H1 (cell line): ENCODE measurements around the gene ARHGAP35. TPM values are rescaled to one million over a fixed set of nuclear protein-coding genes. Genes with fewer than 3 reads are reported as not detected.

Source experiments
- CTCF ChIA-PET: fragments of 300-600 bp; sonication (Branson Sonifier 250); formaldehyde crosslinking; loops from one replicate; lab custom pipeline; 2021; ENCODE audit not compliant: partially characterized antibody; lab: Charles Lee
- POLR2A ChIA-PET: fragments of 300-600 bp; sonication (Branson Sonifier 250); formaldehyde crosslinking; loops from one replicate; lab custom pipeline; 2021; ENCODE audit warnings: inconsistent platforms; ENCODE audit not compliant: partially characterized antibody; lab: Charles Lee
- DNase-seq, 2 experiments: peaks; one replicate each; pipeline versions ENCODE4 v3.0.0 to v3.0.0-alpha.2; 2010 to 2022; ENCODE audit warnings: low spot score in 2 of 2, low read depth in 1 of 2, mixed read lengths in 1 of 2
- FAIRE-seq: peaks from 2 replicates; lab custom pipeline; 2011; peaks lifted over from hg19 to GRCh38; lab: Jason Lieb, UNC
- H2AFZ ChIP-seq: 2 replicates; pipeline ENCODE4 v1.8.1; 2012; ENCODE audit warnings: low read length, inconsistent platforms
- H2AK5ac ChIP-seq: 2 replicates; pipeline ENCODE4 v1.6.1; 2013; ENCODE audit warnings: low read depth, low read length
- H2BK120ac ChIP-seq: replicated peaks from 2 replicates; pipeline ENCODE3; 2013; ENCODE audit warnings: low read depth, low read length, inconsistent platforms
- H2BK12ac ChIP-seq: 2 replicates; pipeline ENCODE4 v1.6.1; 2013; ENCODE audit warnings: low read depth, low read length
- H2BK15ac ChIP-seq: 2 replicates; pipeline ENCODE4 v1.6.1; 2013; ENCODE audit warnings: low read length
- H2BK20ac ChIP-seq: 2 replicates; pipeline ENCODE4 v1.6.1; 2013; ENCODE audit warnings: low read length
- H2BK5ac ChIP-seq: 2 replicates; pipeline ENCODE4 v1.6.1; 2013; ENCODE audit warnings: low read depth, low read length
- H3K14ac ChIP-seq: 2 replicates; pipeline ENCODE4 v1.6.1; 2013; ENCODE audit warnings: inconsistent platforms; ENCODE audit not compliant: insufficient read length
- H3K18ac ChIP-seq: 2 replicates; pipeline ENCODE4 v1.6.1; 2013; ENCODE audit warnings: low read length; ENCODE audit errors: extremely low read depth
- H3K23ac ChIP-seq: 2 replicates; pipeline ENCODE4 v1.6.1; 2013; ENCODE audit warnings: inconsistent platforms; ENCODE audit not compliant: insufficient read length
- H3K23me2 ChIP-seq: 2 replicates; pipeline ENCODE4 v1.6.1; 2013; ENCODE audit warnings: low read depth, low read length
- H3K27ac ChIP-seq: 2 replicates; pipeline ENCODE4 v1.6.1; 2011; ENCODE audit warnings: low read depth, low read length, inconsistent platforms
- H3K27me3 ChIP-seq, 4 experiments: replicated peaks in 1 of 4; 1 replicate in 1 of 4; 2 replicates in 3 of 4; pipeline versions ENCODE4 v1.6.1 to v1.8.1; 2011 to 2013; ENCODE audit warnings: low read length in 3 of 4, mild to moderate bottlenecking in 3 of 4, inconsistent platforms in 2 of 4, mixed read lengths in 2 of 4, moderate library complexity in 1 of 4; ENCODE audit not compliant: control insufficient read depth in 3 of 4, insufficient read depth in 3 of 4; ENCODE audit errors: extremely low read depth in 1 of 4
- H3K36me3 ChIP-seq, 4 experiments: 2 replicates each; pipeline versions ENCODE4 v1.6.1 to v1.8.1; 2011 to 2013; ENCODE audit warnings: mild to moderate bottlenecking in 4 of 4, low read length in 3 of 4, moderate library complexity in 2 of 4, control low read depth in 1 of 4, inconsistent platforms in 1 of 4; ENCODE audit not compliant: insufficient read depth in 4 of 4, control insufficient read depth in 2 of 4
- H3K4ac ChIP-seq: replicated peaks from 2 replicates; pipeline ENCODE3; 2013; ENCODE audit warnings: low read length, low read depth, mixed read lengths, inconsistent platforms; ENCODE audit not compliant: insufficient read length
- H3K4me1 ChIP-seq, 4 experiments: replicated peaks in 1 of 4; 1 replicate in 1 of 4; 2 replicates in 3 of 4; pipeline versions ENCODE4 v1.6.1 to v1.8.1; 2011 to 2013; ENCODE audit warnings: low read length in 3 of 4, inconsistent platforms in 2 of 4, mixed read lengths in 1 of 4; ENCODE audit not compliant: insufficient read depth in 4 of 4, control insufficient read depth in 3 of 4
- H3K4me2 ChIP-seq, 2 experiments: 2 replicates each; pipeline versions ENCODE4 v1.6.1 to v1.8.1; 2011 to 2013; ENCODE audit warnings: low read depth in 2 of 2, low read length in 2 of 2, control low read depth in 1 of 2, inconsistent platforms in 1 of 2, mild to moderate bottlenecking in 1 of 2; ENCODE audit not compliant: insufficient read depth in 1 of 2
- H3K4me3 ChIP-seq, 4 experiments: fragments of 200-600, 300-600 bp in 1 of 4; sonication (generic), shearing (Covaris generic), sonication (Bioruptor Twin) in 1 of 4; 2 replicates each; pipeline versions ENCODE4 v1.5.1 to v1.8.1; 2011 to 2016; ENCODE audit warnings: low read length in 4 of 4, low read depth in 3 of 4, control low read depth in 2 of 4, inconsistent platforms in 2 of 4, mild to moderate bottlenecking in 2 of 4, mixed read lengths in 1 of 4, moderate library complexity in 1 of 4; ENCODE audit not compliant: insufficient read depth in 2 of 4; ENCODE audit errors: extremely low read depth in 1 of 4
- H3K56ac ChIP-seq: replicated peaks from 2 replicates; pipeline ENCODE3; 2013; ENCODE audit warnings: low read depth, mild to moderate bottlenecking, mixed read lengths, low read length, inconsistent platforms; ENCODE audit not compliant: insufficient read length
- H3K79me1 ChIP-seq: 2 replicates; pipeline ENCODE4 v1.6.1; 2013; ENCODE audit warnings: low read depth, low read length, control low read depth
- H3K79me2 ChIP-seq, 2 experiments: 2 replicates each; pipeline versions ENCODE4 v1.6.1 to v1.8.1; 2012 to 2013; ENCODE audit warnings: low read length in 2 of 2, mild to moderate bottlenecking in 2 of 2, inconsistent platforms in 1 of 2; ENCODE audit not compliant: insufficient read depth in 2 of 2, control insufficient read depth in 1 of 2
- H3K9ac ChIP-seq, 4 experiments: replicated peaks in 1 of 4; 1 replicate in 1 of 4; 2 replicates in 3 of 4; pipeline versions ENCODE4 v1.6.1 to v1.8.1; 2011 to 2013; ENCODE audit warnings: low read depth in 3 of 4, low read length in 3 of 4, control low read depth in 2 of 4, mild to moderate bottlenecking in 2 of 4, moderate library complexity in 2 of 4, inconsistent platforms in 1 of 4; ENCODE audit errors: extremely low read depth in 1 of 4
- H3K9me3 ChIP-seq, 2 experiments: 2 replicates each; pipeline versions ENCODE4 v1.6.1 to v1.8.1; 2012 to 2013; ENCODE audit warnings: mild to moderate bottlenecking in 2 of 2, moderate library complexity in 2 of 2, control low read depth in 1 of 2, inconsistent platforms in 1 of 2, low read depth in 1 of 2, low read length in 1 of 2, mixed read lengths in 1 of 2; ENCODE audit not compliant: insufficient read depth in 2 of 2
- H4K20me1 ChIP-seq, 2 experiments: replicated peaks in 1 of 2; 2 replicates each; pipeline versions ENCODE3 to v1.8.1; 2011 to 2013; ENCODE audit warnings: inconsistent platforms in 2 of 2, low read length in 2 of 2, mild to moderate bottlenecking in 1 of 2; ENCODE audit not compliant: insufficient read depth in 2 of 2, control insufficient read depth in 1 of 2
- H4K5ac ChIP-seq: 2 replicates; pipeline ENCODE4 v1.6.1; 2013; ENCODE audit warnings: low read length, low read depth, mixed read lengths, inconsistent platforms; ENCODE audit not compliant: insufficient read length
- H4K8ac ChIP-seq: 2 replicates; pipeline ENCODE4 v1.8.0; 2013; ENCODE audit warnings: mild to moderate bottlenecking, moderate library complexity, low read length, inconsistent platforms; ENCODE audit not compliant: insufficient read depth; ENCODE audit errors: extremely low read depth
- H4K91ac ChIP-seq: replicated peaks from 2 replicates; pipeline ENCODE3; 2013; ENCODE audit warnings: low read length, mixed read lengths, inconsistent platforms; ENCODE audit not compliant: insufficient read length
- CEBPB ChIP-seq: IDR thresholded peaks from 2 replicates; pipeline ENCODE4 v1.6.1; 2012; ENCODE audit warnings: low read depth, low read length
- CTBP2 ChIP-seq: IDR thresholded peaks from 2 replicates; pipeline ENCODE4 v1.7.0; 2011; ENCODE audit warnings: borderline replicate concordance, mild to moderate bottlenecking, moderate library complexity, mixed read lengths, low read length; ENCODE audit not compliant: insufficient read depth, insufficient read length
- EP300 ChIP-seq, 2 experiments: IDR thresholded peaks; 1 replicate in 1 of 2; 2 replicates in 1 of 2; pipeline ENCODE4 v1.6.1; 2011 to 2012; ENCODE audit warnings: low read depth in 2 of 2, low read length in 2 of 2, mild to moderate bottlenecking in 2 of 2, borderline replicate concordance in 1 of 2, inconsistent platforms in 1 of 2, moderate library complexity in 1 of 2
- GTF2F1 ChIP-seq: IDR thresholded peaks from 2 replicates; pipeline ENCODE4 v1.6.1; 2012; ENCODE audit warnings: low read depth, low read length, improper control_type of control experiment, borderline replicate concordance
- HDAC2 ChIP-seq, 2 experiments: fragments of 300-600 bp in 1 of 2; sonication (generic) in 1 of 2; IDR thresholded peaks; 2 replicates each; pipeline ENCODE4 v1.6.1; 2011 to 2012; ENCODE audit warnings: low read depth in 2 of 2, low read length in 2 of 2, mild to moderate bottlenecking in 2 of 2, moderate library complexity in 2 of 2, borderline replicate concordance in 1 of 2, inconsistent platforms in 1 of 2
- KDM1A ChIP-seq: fragments of 200-600, 300-600 bp; sonication (generic); IDR thresholded peaks from 2 replicates; pipeline ENCODE4 v1.7.1; 2016; ENCODE audit warnings: mild to moderate bottlenecking, low read length, borderline replicate concordance
- NRF1 ChIP-seq: IDR thresholded peaks from 2 replicates; pipeline ENCODE4 v1.6.1; 2011; ENCODE audit warnings: mild to moderate bottlenecking, low read depth, low read length, improper control_type of control experiment
- RAD21 ChIP-seq, 2 experiments: IDR thresholded peaks in 1 of 2; conservative IDR thresholded peaks in 1 of 2; 2 replicates each; pipeline ENCODE4 v1.6.1; 2011; ENCODE audit warnings: low read depth in 2 of 2, low read length in 2 of 2, improper control_type of control experiment in 1 of 2, inconsistent platforms in 1 of 2, mild to moderate bottlenecking in 1 of 2, moderate library complexity in 1 of 2
- RBBP5 ChIP-seq: IDR thresholded peaks from 2 replicates; pipeline ENCODE4 v1.7.1; 2012; ENCODE audit warnings: low read depth, mild to moderate bottlenecking, inconsistent platforms, low read length, moderate library complexity, borderline replicate concordance
- RFX5 ChIP-seq: IDR thresholded peaks from 2 replicates; pipeline ENCODE4 v1.6.1; 2011; ENCODE audit warnings: low read depth, low read length, improper control_type of control experiment, borderline replicate concordance
- SAP30 ChIP-seq: fragments of 300-600 bp; sonication (generic); IDR thresholded peaks from 2 replicates; pipeline ENCODE4 v1.7.1; 2012; ENCODE audit warnings: low read length, moderate library complexity, mild to moderate bottlenecking, inconsistent platforms; ENCODE audit not compliant: insufficient read depth, insufficient replicate concordance
- WGBS, 2 experiments: shearing (Covaris generic) in 1 of 2; methylation state at CpG; one replicate each; pipeline versions ENCODE4 v1.1.6 to v1.1.7; 2013 to 2015; ENCODE audit warnings: low lambda C conversion rate in 2 of 2, mixed read lengths in 2 of 2, inconsistent platforms in 1 of 2, low coverage in 1 of 2, missing lambda C conversion rate in 1 of 2; ENCODE audit not compliant: insufficient replicate concordance in 2 of 2, insufficient coverage in 1 of 2, insufficient read length in 1 of 2; ENCODE audit errors: extremely low coverage in 1 of 2, missing lambda C conversion rate in 1 of 2; 5-methylcytosine and 5-hydroxymethylcytosine counted together
- polyA plus RNA-seq, 7 experiments: library from polyadenylated mRNA; depleted of rRNA in 3 of 7; stranded (reverse) in 5 of 7; unstranded in 2 of 7; fragments of >200 nt in 5 of 7; fragments of 200-250 nt in 2 of 7; gene quantifications; 1 replicate in 5 of 7; 2 replicates in 1 of 7; 4 replicates in 1 of 7; pipeline versions ENCODE4 v1.2.1 to v1.2.3, GENCODE V29; 2011 to 2013; ENCODE audit warnings: missing spikeins in 2 of 7, mixed read lengths in 2 of 7
- total RNA-seq: library from RNA; stranded (reverse); fragmentation: NEBNext Ultra II Directional; extraction: Animal tissue kit (Norgen Biotek cat#: 25700); gene quantifications from 2 replicates; pipeline ENCODE4 v1.2.1, GENCODE V29; 2021

ARHGAP35 gene
- total and polyA plus RNA-seq, 2 of the 8 experiments (the other 6 are each of a cell fraction or from before 2014, with no cell fraction given), result 29.7 to 64.5 TPM

DNA sequence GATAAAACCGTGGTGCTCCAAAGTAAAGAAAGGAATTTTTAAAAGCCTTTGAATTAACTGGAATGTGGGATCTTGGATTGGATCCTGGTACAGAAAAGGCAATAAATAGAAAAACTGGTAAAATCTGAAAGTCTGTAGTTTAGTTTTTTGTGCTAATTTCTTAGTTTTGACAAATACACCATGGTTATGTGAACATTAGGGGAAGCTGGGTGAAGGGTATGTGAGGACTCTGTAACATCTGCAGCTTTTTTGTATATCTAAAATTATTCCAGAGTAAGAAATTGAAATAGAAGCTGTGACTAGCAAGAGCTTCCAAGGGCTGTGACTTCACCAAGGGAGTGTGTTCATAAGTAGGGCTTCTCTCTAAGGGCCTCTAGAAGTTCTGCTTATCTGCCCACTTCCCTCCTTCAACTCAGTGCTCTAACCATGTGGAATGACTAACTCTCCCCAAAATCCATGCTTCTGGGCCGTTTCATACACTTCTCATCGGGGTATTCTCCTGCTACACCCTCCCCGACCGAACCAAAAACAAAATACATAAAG, 26.5 kb downstream of the ARHGAP35 start:
- Histone ChIP-seq H2BK15ac (no peak overlapping the region), H3K9ac (no peak overlapping the region), H2BK12ac (no peak overlapping the region), H2BK120ac (no peak overlapping the region), H3K36me3 (no peaks in the 10 kb centered on the region), H3K18ac (no peak overlapping the region), H2AFZ (no peak overlapping the region), H4K5ac (no peak overlapping the region), H3K56ac (no peak overlapping the region), H4K8ac (no peak overlapping the region), H2AK5ac (no peak overlapping the region), H4K20me1 (peaks cover 2 to 7% of the 10 kb centered on the region in 2 experiments), H3K79me2 (peaks cover 3 to 77% of the 10 kb centered on the region in 2 experiments; a peak in 3 of 4 replicates), H3K27ac (no peak overlapping the region), H3K9me3 (no peaks in the 10 kb centered on the region), H3K14ac (no peak overlapping the region), H3K23ac (no peak overlapping the region), H3K79me1 (peaks cover 4% of the 10 kb centered on the region; the same call in 1 of the 2 replicates), H3K4me3 (no peak overlapping the region), H4K91ac (no peak overlapping the region), H3K4me2 (no peak overlapping the region), H3K27me3 (no peaks in the 10 kb centered on the region), H3K4ac (no peak overlapping the region), H2BK20ac (no peak overlapping the region), H3K4me1 (no peaks in the 10 kb centered on the region; a peak in 1 of 7 replicates), H2BK5ac (no peak overlapping the region), H3K23me2 (no peaks in the 10 kb centered on the region)
- 93% methylated on average over 5 of the region's 5 CpGs; no CpG with 5 or more reads in 1 of the 2 experiments for WGBS, 2 experiments
- TF ChIP-seq RAD21 (IDR thresholded peaks at IDR 0.05 in 1 of 2, conservative IDR thresholded peaks at IDR 0.05 in 1 of 2; ENCODE audit: low read depth in 2 of 2, low read length in 2 of 2), result no peak
- TF ChIP-seq KDM1A, result no peak
- no peak for TF ChIP-seq RBBP5
- no peak for TF ChIP-seq HDAC2 (IDR thresholded peaks at IDR 0.05; ENCODE audit: borderline replicate concordance in 1 of 2, low read depth in 2 of 2, low read length in 2 of 2)
- TF ChIP-seq CTBP2, result no peak
- no peak for TF ChIP-seq NRF1
- no peak for TF ChIP-seq GTF2F1
- TF ChIP-seq RFX5, result no peak
- no peak for TF ChIP-seq SAP30
- no peak for TF ChIP-seq CEBPB
- TF ChIP-seq EP300 (IDR thresholded peaks at IDR 0.05; ENCODE audit: borderline replicate concordance in 1 of 2, low read depth in 2 of 2, low read length in 2 of 2), result no peak
- POLR2A ChIA-PET, result no interaction called here
- DNase-seq (no peak), FAIRE-seq (no peak)
- CTCF ChIA-PET, result interaction anchor here (0.7 to 1.0 kb wide), 3 partner anchors 20 to 103 kb away, joined by 3 to 4 read pairs (median 3); no protein-coding TSS in a partner anchor
